ENCODE measurements around the gene CARS2. TPM values are rescaled to one million over a fixed set of nuclear protein-coding genes. Genes with fewer than 3 reads are reported as not detected.

CARS2 gene
- total and polyA plus RNA-seq, 2 of the 8 experiments (the other 6 are each of a cell fraction or from before 2014, with no cell fraction given), result 47.7 to 55.9 TPM

DNA sequence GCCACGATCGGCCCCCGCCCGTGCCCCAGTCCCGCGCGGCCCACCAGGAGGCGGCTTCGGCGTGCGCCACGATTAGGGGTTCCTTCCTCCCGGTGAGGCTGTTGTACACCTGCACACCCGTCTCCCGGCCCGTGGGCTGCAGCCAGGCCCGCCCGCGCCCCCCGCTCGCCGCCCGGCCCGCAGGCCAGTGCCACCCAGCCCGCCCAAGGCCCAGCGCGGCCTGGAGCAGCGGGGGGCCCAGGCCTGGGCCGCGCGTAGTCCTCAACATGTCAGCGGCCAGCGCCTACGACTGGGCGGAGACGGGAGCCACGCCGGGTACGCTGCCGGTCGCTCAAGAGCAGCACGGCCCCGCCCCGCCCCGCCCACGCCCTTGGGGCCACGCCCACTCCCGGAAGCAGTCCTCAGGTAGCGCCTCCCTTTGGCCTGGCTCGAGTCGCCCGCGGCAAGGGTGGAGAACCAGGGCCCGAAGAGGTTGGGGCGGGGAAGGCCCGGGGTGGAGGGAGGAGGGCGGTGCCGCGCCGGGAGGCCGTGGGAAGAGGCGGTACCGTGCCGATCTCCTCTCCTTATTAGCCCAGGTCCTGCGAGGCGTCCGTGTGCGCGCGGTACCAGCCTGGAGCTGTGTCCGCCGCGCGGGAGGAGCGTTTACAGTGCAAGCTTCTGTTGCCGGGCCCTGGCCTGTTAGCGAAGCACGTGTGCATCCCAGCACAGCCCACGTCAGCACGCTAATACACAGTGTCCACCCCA is at the start of gene CARS2 (continued):
- TF ChIP-seq, protein P1, sequence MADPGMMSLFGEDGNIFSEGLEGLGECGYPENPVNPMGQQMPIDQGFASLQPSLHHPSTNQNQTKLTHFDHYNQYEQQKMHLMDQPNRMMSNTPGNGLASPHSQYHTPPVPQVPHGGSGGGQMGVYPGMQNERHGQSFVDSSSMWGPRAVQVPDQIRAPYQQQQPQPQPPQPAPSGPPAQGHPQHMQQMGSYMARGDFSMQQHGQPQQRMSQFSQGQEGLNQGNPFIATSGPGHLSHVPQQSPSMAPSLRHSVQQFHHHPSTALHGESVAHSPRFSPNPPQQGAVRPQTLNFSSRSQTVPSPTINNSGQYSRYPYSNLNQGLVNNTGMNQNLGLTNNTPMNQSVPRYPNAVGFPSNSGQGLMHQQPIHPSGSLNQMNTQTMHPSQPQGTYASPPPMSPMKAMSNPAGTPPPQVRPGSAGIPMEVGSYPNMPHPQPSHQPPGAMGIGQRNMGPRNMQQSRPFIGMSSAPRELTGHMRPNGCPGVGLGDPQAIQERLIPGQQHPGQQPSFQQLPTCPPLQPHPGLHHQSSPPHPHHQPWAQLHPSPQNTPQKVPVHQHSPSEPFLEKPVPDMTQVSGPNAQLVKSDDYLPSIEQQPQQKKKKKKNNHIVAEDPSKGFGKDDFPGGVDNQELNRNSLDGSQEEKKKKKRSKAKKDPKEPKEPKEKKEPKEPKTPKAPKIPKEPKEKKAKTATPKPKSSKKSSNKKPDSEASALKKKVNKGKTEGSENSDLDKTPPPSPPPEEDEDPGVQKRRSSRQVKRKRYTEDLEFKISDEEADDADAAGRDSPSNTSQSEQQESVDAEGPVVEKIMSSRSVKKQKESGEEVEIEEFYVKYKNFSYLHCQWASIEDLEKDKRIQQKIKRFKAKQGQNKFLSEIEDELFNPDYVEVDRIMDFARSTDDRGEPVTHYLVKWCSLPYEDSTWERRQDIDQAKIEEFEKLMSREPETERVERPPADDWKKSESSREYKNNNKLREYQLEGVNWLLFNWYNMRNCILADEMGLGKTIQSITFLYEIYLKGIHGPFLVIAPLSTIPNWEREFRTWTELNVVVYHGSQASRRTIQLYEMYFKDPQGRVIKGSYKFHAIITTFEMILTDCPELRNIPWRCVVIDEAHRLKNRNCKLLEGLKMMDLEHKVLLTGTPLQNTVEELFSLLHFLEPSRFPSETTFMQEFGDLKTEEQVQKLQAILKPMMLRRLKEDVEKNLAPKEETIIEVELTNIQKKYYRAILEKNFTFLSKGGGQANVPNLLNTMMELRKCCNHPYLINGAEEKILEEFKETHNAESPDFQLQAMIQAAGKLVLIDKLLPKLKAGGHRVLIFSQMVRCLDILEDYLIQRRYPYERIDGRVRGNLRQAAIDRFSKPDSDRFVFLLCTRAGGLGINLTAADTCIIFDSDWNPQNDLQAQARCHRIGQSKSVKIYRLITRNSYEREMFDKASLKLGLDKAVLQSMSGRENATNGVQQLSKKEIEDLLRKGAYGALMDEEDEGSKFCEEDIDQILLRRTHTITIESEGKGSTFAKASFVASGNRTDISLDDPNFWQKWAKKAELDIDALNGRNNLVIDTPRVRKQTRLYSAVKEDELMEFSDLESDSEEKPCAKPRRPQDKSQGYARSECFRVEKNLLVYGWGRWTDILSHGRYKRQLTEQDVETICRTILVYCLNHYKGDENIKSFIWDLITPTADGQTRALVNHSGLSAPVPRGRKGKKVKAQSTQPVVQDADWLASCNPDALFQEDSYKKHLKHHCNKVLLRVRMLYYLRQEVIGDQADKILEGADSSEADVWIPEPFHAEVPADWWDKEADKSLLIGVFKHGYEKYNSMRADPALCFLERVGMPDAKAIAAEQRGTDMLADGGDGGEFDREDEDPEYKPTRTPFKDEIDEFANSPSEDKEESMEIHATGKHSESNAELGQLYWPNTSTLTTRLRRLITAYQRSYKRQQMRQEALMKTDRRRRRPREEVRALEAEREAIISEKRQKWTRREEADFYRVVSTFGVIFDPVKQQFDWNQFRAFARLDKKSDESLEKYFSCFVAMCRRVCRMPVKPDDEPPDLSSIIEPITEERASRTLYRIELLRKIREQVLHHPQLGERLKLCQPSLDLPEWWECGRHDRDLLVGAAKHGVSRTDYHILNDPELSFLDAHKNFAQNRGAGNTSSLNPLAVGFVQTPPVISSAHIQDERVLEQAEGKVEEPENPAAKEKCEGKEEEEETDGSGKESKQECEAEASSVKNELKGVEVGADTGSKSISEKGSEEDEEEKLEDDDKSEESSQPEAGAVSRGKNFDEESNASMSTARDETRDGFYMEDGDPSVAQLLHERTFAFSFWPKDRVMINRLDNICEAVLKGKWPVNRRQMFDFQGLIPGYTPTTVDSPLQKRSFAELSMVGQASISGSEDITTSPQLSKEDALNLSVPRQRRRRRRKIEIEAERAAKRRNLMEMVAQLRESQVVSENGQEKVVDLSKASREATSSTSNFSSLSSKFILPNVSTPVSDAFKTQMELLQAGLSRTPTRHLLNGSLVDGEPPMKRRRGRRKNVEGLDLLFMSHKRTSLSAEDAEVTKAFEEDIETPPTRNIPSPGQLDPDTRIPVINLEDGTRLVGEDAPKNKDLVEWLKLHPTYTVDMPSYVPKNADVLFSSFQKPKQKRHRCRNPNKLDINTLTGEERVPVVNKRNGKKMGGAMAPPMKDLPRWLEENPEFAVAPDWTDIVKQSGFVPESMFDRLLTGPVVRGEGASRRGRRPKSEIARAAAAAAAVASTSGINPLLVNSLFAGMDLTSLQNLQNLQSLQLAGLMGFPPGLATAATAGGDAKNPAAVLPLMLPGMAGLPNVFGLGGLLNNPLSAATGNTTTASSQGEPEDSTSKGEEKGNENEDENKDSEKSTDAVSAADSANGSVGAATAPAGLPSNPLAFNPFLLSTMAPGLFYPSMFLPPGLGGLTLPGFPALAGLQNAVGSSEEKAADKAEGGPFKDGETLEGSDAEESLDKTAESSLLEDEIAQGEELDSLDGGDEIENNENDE (IDR thresholded peaks at IDR 0.05; ENCODE audit: insufficient replicate concordance, low read length), result no peak
- TF ChIP-seq, protein P2, sequence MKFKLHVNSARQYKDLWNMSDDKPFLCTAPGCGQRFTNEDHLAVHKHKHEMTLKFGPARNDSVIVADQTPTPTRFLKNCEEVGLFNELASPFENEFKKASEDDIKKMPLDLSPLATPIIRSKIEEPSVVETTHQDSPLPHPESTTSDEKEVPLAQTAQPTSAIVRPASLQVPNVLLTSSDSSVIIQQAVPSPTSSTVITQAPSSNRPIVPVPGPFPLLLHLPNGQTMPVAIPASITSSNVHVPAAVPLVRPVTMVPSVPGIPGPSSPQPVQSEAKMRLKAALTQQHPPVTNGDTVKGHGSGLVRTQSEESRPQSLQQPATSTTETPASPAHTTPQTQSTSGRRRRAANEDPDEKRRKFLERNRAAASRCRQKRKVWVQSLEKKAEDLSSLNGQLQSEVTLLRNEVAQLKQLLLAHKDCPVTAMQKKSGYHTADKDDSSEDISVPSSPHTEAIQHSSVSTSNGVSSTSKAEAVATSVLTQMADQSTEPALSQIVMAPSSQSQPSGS (IDR thresholded peaks at IDR 0.05; ENCODE audit: low read length), result no peak
- TF ChIP-seq ZNF274 (IDR thresholded peaks at IDR 0.05; ENCODE audit: borderline replicate concordance, extremely low read depth, low read length), result no peak
- no peak for TF ChIP-seq FOSL1 (IDR thresholded peaks at IDR 0.05; ENCODE audit: insufficient read depth, low read depth, low read length)
- peak; percentile 58; the same call in 1 of the 2 replicates for TF ChIP-seq RBBP5 (IDR thresholded peaks at IDR 0.05; ENCODE audit: borderline replicate concordance, low read depth, low read length)
- no peak; a peak in 1 of 4 replicates for TF ChIP-seq SIN3A (conservative IDR thresholded peaks at IDR 0.05 in 1 of 2, IDR thresholded peaks at IDR 0.05 in 1 of 2; ENCODE audit: low read depth in 1 of 2, low read length in 2 of 2)

Data from H1 (cell line).